Brain microvascular endothelial cell (primary cell): ENCODE measurements around the gene KPNB1.
A peak's percentile ranks its signal among the peaks of the same experiment; 100 is the strongest.

Experiments used
- DNase-seq: peaks from one replicate; pipeline ENCODE4 v3.0.0-alpha.2; 2020
- H3K27ac ChIP-seq: fragments of 250-450 bp; sonication (Bioruptor Pico); 2 replicates; pipeline ENCODE4 v1.5.1; 2020; ENCODE audit warnings: mild to moderate bottlenecking, moderate library complexity
- H3K27me3 ChIP-seq: fragments of 250-450 bp; sonication (Bioruptor Pico); replicated peaks from 2 replicates; pipeline ENCODE4 v1.5.1; 2020; ENCODE audit warnings: mild to moderate bottlenecking
- H3K36me3 ChIP-seq: fragments of 250-450 bp; sonication (Bioruptor Pico); replicated peaks from 2 replicates; pipeline ENCODE4 v1.5.1; 2020; ENCODE audit warnings: mild to moderate bottlenecking
- H3K4me3 ChIP-seq: 2 replicates; pipeline ENCODE4 v1.5.1; 2011; ENCODE audit warnings: low read depth, mild to moderate bottlenecking, control low read depth, low read length, moderate library complexity
- in situ Hi-C: cut with HindIII; loops from 2 replicates; pipeline ENCODE4 v1.10.0; 2017; ENCODE audit warnings: low sequenced_read_pairs, low pct_ligation_motif_present
- TF ChIP-seq, protein P1 (sequence below): IDR thresholded peaks from 2 replicates; pipeline ENCODE4 v1.5.1; 2011; ENCODE audit warnings: low read depth, mild to moderate bottlenecking, moderate library complexity, low read length, control low read depth, inconsistent platforms; ENCODE audit errors: missing control alignments

Gene KPNB1

DNA sequence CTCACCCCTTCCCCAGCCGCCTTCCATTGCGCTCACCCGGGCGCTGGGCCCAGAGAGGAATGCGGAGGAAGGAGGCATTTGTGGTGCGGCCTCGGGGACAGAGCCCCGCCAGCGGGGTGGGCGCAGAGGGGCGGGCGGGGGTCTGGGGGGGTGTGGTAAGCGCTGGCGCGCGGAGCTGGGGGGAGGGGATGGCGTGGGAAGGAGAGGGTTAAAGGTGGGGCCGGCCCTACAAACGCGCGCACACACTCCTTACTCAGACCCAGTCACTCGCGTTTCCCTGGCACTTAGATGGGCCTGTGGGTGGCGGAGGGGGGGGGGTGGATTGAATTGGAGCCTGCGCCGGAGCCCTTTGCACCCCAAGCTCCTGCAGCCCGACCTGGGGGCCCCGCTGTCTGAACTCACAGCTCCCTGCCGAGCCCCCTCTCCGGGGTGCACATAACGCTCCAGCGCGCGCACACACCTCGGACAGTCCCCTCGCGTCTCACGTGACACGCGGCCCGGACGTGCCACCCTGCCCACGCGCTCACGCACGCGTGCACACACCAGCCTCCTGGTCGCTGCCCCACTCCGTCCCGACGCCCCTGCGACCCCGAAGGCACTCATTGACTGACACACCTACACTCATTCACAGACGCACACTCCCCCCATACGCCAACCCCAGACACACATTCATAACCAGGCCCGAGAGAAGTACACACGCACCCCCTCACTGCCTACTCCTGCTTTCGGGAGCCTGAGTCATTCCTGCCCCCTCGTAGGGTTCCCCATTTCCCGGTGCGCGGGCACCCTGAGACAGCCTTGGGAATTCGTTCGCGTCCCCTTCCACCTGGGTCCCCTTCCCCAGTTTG lies 45.1 kb downstream of the KPNB1 start:
- TF ChIP-seq, protein P1, sequence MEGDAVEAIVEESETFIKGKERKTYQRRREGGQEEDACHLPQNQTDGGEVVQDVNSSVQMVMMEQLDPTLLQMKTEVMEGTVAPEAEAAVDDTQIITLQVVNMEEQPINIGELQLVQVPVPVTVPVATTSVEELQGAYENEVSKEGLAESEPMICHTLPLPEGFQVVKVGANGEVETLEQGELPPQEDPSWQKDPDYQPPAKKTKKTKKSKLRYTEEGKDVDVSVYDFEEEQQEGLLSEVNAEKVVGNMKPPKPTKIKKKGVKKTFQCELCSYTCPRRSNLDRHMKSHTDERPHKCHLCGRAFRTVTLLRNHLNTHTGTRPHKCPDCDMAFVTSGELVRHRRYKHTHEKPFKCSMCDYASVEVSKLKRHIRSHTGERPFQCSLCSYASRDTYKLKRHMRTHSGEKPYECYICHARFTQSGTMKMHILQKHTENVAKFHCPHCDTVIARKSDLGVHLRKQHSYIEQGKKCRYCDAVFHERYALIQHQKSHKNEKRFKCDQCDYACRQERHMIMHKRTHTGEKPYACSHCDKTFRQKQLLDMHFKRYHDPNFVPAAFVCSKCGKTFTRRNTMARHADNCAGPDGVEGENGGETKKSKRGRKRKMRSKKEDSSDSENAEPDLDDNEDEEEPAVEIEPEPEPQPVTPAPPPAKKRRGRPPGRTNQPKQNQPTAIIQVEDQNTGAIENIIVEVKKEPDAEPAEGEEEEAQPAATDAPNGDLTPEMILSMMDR, result no peak
- in situ Hi-C loops, result no loop called here
- DNase-seq, result no peak

DNA sequence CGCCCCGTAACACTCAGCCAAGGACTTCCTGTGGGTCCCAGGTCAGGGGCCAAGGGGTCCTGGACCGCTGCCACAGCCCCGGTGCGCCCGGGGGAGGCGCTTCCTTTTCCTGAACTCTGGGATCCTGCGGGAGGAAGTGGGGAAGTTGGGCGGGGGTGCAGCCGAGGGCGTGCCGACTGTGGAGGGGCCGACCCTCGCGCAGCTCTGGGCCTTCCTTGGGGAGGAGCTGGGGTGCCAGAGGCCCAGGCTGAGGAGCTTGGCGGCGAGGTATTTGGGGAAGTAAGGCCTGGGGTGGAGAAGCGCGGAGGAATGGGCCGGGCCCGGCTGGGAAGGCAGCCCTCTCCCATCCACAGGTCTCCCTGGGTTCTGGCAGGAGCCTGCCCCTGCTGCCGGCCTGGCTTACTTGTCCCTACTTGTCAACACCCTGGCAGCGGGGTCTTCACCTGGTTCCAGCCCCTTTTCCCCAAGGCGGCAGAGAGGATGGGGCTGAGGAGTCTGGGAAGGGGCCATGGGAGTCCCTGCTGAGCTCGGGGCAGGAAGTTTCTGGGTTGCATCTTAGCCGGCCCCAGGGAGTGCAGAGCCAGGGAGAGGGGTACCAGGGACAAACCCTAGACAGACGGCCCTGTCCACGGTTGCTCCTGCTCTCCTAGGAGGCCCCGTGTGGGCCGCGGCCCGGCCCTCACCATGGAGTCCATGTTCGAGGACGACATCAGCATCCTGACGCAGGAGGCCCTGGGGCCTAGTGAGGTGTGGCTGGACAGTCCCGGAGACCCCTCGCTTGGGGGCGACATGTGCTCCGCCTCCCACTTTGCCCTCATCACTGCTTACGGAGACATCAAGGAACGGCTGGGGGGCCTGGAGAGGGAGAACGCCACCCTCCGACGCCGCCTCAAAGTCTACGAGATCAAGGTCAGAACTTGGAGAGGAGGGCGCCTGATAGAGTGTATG lies 46.0 kb downstream of the KPNB1 start:
- Histone ChIP-seq H3K36me3 (no peaks in the 10 kb centered on the region), H3K4me3 (peak overlapping the region; percentile 53), H3K27ac (no peak overlapping the region), H3K27me3 (no peaks in the 10 kb centered on the region)
- in situ Hi-C loops, result no loop called here
- DNase-seq, result no peak
- TF ChIP-seq, protein P1, result no peak

More for the DNA sequence above, 45.1 kb downstream of the KPNB1 start:
- H3K4me3 ChIP-seq, result peak overlapping the region; percentile 53
- H3K36me3 ChIP-seq, result no peaks in the 10 kb centered on the region
- no peaks in the 10 kb centered on the region for H3K27me3 ChIP-seq
- H3K27ac ChIP-seq, result no peak overlapping the region

DNA sequence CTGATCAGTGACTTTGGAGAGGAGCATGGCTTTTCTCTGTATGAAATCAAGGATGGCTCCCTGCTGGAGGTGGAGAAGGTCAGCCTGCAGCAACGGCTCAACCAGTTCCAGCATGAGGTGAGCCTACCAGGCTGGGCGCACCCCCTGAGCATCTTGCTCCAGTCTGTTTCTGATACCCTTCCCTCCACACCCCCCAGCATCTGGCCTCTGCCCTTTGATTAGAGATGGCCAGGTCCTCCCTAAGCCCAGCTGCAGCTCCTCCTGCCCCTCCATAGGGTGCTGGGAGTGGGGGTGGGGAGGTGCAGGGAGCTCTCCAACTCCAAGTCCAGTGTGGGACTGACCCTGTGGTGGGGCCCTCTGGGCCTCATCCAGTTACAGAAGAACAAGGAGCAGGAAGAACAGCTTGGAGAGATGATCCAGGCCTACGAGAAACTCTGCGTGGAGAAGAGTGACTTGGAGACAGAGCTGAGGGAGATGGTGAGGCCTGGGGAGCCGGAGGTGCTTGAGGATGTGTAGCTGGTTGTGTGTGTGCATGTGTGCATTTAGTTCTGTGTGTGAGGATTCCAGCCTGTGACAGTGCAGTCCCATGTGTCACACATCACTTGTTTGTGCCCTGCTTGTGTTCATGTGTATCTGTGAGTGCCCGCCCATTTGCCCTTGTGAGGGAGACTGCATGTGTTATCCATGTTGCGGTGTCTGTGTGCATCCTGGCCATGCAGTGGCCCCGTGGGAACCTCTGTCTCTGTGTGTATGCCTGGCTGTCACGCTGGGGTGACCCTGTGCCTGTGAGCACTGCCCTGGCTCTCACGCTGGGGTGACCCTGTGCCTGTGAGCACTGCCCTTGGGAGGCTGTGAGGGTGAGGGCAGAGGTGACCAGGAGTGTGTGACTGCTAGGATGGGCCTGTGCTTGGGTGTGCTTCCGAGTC lies 47.3 kb downstream of the KPNB1 start:
- no peak overlapping the region for H3K4me3 ChIP-seq
- in situ Hi-C loops, result no loop called here
- H3K27me3 ChIP-seq, result no peaks in the 10 kb centered on the region
- no peaks in the 10 kb centered on the region for H3K36me3 ChIP-seq
- TF ChIP-seq, protein P1, result no peak
- H3K27ac ChIP-seq, result no peak overlapping the region
- no peak for DNase-seq

DNA sequence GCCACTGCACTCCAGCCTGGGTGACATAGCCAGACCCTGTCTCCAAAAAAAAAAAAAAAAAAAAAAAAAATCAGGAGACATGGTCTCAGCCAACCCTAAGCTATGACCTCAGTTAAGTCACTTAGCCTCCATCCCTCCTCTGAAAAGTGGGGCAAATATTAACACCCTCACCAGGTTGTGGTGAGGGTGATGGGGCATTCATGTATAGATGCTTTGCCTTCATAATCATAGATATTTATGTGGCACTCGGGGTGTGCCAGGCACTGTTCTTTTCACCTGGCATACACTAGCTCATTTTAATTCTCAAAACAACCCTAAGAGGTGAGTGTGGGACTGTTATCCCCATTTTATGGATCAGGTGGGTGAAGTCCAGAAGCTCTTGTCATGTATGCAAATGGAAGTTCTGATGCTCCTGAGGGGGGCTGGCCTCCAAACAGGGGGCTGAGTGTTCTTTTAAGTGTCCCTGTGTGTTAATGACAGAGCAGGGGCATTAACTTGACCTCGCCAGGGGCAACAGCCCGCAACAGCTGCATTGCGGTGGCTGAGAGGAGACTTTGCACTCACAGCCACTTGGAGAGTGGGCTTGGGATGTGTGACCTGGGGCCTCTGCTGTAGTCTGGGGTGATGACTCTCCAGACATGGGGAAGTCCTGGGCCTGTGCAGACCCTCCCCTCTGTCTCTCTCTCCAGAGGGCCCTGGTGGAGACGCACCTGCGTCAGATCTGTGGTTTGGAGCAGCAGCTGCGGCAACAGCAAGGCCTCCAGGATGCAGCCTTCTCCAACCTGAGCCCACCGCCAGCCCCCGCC lies 48.4 kb downstream of the KPNB1 start:
- no peak for DNase-seq
- TF ChIP-seq, protein P1, result no peak
- in situ Hi-C loops, result no loop called here
- no peak overlapping the region for H3K4me3 ChIP-seq
- no peaks in the 10 kb centered on the region for H3K36me3 ChIP-seq
- H3K27ac ChIP-seq, result no peak overlapping the region
- no peaks in the 10 kb centered on the region for H3K27me3 ChIP-seq
